G401 (cell line): ENCODE results near the gene ARHGAP15. TPM values are rescaled to one million over a fixed set of nuclear protein-coding genes. Genes with fewer than 3 reads are reported as not detected.

Source experiments
- DNase-seq: peaks from one replicate; pipeline ENCODE4 v3.0.0-alpha.2; 2015; ENCODE audit warnings: low spot score
- in situ Hi-C: cut with HindIII; loops from 2 replicates; pipeline ENCODE4 v1.10.0; 2016; ENCODE audit warnings: low sequenced_read_pairs, mixed read lengths
- total RNA-seq: library from RNA; depleted of rRNA; stranded (reverse); fragments of >200 nt; shearing (Covaris generic); gene quantifications from 2 replicates; pipeline ENCODE4 v1.2.3, GENCODE V29; 2014

Gene ARHGAP15
- total RNA-seq, 1 experiment from 2014 or later = not detected

- no peak for DNase-seq
- in situ Hi-C loops = no loop called here
These were observed 288.2 kb downstream of the ARHGAP15 start for GRCh38 chr2:143417428-143417827.

GRCh38 chr2:143420313-143420712, 291.1 kb downstream of the ARHGAP15 start:
- DNase-seq = no peak
- in situ Hi-C loops = no loop called here

DNA sequence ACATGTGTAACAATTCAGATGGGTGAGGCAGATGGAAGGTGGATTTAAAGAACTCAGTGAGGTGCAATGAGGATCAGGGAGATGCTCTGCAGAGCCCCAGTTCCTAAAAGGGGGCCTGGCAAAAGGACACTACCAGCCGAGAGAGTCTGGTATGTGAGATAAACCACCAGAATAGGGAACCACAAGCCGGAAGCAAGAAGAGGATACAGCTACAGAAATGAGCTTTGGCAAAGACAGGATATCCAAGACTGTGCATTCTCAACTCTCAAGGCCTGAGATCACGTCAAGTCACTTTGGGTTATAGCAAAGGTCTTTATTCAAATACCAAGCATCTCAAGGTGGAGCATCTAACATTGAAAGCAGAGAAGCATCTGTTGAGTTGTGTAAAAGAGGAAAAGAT, 293.5 kb downstream of the ARHGAP15 start:
- in situ Hi-C loops = no loop called here
- DNase-seq = no peak

GRCh38 chr2:143425896-143426295, 296.7 kb downstream of the ARHGAP15 start:
- in situ Hi-C loops = no loop called here
- DNase-seq = no peak

DNA sequence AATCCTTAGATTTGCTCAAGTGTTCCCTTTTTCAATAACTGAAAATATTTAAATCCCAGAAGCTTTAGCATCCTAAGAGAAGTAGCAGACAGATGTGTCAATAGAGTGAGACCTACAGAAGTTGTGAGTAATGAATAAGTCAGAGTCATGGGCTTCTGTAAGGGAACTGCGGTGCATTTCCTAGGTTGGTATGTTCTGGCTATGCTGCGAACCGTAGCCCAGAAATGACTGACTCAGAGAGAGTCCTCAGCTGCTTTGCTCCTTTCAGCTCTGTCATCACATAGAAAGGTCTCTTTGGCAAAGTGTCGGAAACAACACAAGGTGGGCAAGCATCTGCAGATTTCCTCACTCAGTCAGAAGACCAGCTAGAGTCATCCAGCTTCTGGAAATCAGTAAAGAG, 297.1 kb downstream of the ARHGAP15 start:
- in situ Hi-C loops = no loop called here
- no peak for DNase-seq

- in situ Hi-C loops = no loop called here
- DNase-seq = no peak
These were observed 299.5 kb downstream of the ARHGAP15 start for GRCh38 chr2:143428700-143429099.

GRCh38 chr2:143429932-143430679, 300.9 kb downstream of the ARHGAP15 start:
- in situ Hi-C loops = no loop called here
- no peak for DNase-seq

- no peak for DNase-seq
These were observed 302.1 kb downstream of the ARHGAP15 start for GRCh38 chr2:143431316-143431715.

GRCh38 chr2:143433251-143433650, 304.0 kb downstream of the ARHGAP15 start:
- in situ Hi-C loops = no loop called here
- DNase-seq = no peak

More at GRCh38 chr2:143431316-143431715, 302.1 kb downstream of the ARHGAP15 start:
- in situ Hi-C loops = no loop called here

DNA sequence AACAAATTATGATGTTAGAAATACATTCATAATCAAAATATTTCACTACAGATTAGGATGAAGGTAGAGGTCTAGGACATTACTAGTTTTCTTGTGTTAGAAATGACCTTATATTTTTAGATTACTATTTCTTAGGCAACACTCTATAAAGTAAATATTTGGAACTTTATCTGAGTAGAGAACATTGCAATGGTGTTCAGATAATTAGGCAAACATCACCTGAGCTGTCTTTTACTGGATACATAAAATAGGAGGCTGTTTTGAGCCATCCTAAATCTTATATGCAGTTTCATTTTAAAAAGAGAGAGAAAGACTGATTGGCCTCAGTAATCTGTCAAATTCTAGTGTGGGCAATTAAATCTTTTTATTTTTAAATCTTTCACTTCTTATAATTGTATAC, 304.6 kb downstream of the ARHGAP15 start:
- no peak for DNase-seq
- in situ Hi-C loops = no loop called here

GRCh38 chr2:143434445-143434844, 305.2 kb downstream of the ARHGAP15 start:
- in situ Hi-C loops = no loop called here
- DNase-seq = no peak

DNA sequence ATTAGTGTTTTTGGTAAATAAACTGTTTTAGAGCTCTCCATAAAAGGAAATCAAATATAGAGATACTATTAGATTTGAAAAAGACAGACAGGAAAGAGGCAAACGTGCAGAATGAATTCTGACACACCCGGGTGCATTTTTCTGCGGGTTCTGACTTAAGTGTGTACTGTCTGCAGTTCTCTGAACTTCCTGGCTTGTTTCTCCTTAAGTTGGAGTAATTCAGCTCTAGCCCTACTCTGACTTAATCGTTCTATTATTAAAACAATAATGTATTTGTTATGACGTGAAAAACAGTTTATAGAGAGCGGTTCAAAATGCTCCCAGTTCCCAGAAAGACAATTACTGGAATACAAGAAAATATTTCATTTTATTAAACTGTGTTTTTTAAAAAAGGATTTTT, 305.9 kb downstream of the ARHGAP15 start:
- in situ Hi-C loops = no loop called here
- DNase-seq = no peak

DNA sequence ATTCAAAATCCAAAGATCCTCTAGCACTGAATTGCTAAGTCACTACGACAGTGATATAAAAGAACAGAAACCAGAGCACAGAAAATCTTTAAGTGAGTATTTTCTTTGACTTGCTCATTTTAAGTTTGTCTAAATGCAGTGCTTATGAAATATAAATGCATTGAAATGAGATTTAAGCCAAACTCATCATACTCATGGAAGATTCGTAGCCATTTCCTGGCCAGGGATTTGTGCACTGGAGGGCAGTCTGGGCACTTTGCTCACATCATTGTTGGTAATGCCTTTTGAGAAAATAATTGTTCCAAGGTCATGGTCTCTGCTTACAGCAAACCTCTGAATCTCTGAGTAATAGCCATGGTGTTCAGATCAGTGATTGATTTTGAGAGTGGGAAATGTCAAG, 307.7 kb downstream of the ARHGAP15 start:
- no peak for DNase-seq
- in situ Hi-C loops = no loop called here

DNA sequence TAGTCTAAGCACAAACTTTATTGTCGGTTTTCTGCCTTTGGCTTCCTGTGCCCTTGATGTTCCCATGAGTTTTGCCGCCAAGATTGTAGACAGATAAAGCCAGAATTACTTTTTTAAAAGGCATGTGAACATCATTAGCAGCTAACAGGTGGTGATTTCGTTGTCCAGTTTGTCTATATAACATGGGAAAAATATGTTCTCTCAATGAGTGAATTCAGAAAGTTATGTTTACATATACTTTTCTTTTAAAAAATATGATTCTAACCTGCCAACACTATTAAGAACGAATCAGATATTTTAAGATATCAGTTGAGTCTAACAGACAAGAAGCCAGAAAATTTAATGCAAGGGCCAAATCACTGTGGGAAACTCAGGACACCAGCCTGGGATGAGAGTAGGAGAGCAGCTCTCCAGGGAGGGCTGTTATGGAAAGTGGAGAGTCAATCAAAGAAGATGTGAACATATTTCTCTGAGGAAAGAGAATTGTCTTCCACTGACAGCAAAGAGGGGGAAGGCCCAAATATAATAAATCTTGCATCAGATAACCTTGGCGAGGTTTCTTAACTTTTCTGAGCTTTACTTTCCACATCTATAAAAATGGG, 311.3 kb downstream of the ARHGAP15 start:
- in situ Hi-C loops = no loop called here
- no peak for DNase-seq

GRCh38 chr2:143442193-143442592, 313.0 kb downstream of the ARHGAP15 start:
- in situ Hi-C loops = no loop called here

DNA sequence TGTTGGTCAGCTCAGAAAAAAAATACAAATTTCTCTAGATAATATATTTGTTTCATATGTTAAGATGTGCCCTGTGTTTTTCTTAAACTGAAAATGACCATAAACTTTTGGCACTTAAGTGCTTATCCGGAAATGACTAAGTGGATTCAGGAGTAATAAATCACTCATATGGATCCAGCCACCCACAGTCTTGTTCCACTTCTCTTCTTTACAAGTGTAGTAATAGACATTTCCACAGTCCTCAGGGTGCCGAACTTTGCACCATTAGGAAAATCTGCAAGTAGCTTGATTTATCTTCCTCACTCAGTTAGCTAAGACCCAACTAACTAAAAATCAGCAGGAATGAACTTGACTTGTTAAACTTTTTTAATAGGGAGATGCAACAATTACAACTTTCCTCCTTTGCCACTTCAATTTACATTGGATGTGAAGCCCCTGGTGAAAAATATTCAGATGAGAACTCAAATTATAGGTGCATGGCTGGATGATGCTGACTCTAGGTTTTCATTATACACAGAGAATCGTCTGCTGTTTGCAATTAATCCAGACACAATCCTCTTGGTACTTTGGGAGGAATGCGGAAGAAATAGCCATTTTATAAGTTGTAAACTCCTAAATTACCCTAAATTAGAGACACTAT, 322.5 kb downstream of the ARHGAP15 start:
- DNase-seq = no peak
- in situ Hi-C loops = no loop called here

More at GRCh38 chr2:143442193-143442592, 313.0 kb downstream of the ARHGAP15 start:
- no peak for DNase-seq

- no peak for DNase-seq
- in situ Hi-C loops = no loop called here
These were observed 323.7 kb downstream of the ARHGAP15 start for GRCh38 chr2:143452817-143453451.

GRCh38 chr2:143453981-143454511, 324.8 kb downstream of the ARHGAP15 start:
- DNase-seq = no peak
- in situ Hi-C loops = no loop called here

DNA sequence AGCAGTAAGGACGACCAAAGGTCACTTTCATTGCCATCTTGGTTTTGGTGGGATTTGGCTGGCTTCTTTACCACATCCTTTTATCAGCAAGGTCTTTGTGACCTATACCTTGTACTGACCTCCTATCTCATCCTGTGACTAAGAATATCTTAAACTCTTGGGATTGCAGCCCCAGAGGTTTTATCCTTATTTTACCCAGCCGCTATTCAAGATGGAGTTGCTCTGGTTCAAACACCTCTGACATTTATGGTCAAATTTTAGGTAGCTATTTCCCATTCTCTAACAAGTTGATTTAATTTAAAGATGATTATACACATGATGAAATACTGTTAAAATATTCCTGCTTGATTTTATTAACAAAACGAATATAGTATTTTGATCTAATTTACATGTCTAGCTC, 326.1 kb downstream of the ARHGAP15 start:
- DNase-seq = no peak
- in situ Hi-C loops = no loop called here
